Hematopoietic multipotent progenitor cell treated with erythropoietin and hydrocortisone succinate and interleukin-3 and kit ligand, for 4 days (in vitro differentiated cells): Measurements from ENCODE around the gene PTGES3L.

Source experiments
- DNase-seq: peaks from one replicate; pipeline ENCODE4 v3.0.0-alpha.2; 2015

The PTGES3L gene

GRCh38 chr17:42918902-42919521 is 60.9 kb downstream of the PTGES3L start:
- DNase-seq: no peak
